Measurements from ENCODE around the gene CLPTM1.
"Not testable (repeated sequence)": the region's sequence is repeated elsewhere in the genome, so short reads cannot be mapped to it uniquely, and the experiment has no call there.

The CLPTM1 gene

GRCh38 chr19:44942067-44942571 lies 13.1 kb upstream of the CLPTM1 start, which contains the start of gene APOC4:
Gene APOC4, plus strand, starts transcription at chr19:44942237. Its CDS starts 41 bp downstream, at chr19:44942278.
- no peak for DNase-seq

DNA sequence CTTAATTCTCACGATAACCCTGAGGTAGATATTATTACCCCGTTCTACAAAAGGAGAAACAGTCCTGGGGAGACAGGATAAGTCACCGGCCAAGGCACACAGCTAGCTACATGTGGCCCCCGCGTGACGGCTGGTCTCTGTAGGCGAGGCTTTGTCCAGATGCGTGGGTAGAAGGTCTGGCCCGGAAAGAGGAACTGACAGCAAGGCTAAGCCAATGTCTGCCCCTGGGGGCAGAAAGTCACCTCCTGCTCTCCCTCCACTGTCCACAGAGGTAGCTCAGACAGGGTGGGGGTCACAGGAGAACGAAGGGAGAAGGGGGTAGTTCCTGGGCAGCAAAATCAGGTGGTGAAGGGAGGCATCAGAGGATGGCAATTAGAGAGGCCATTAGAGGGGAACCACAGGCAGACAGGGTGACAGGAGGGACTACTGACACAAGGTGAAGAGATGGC lies 11.4 kb upstream of the CLPTM1 start:
- no peak for DNase-seq

DNA sequence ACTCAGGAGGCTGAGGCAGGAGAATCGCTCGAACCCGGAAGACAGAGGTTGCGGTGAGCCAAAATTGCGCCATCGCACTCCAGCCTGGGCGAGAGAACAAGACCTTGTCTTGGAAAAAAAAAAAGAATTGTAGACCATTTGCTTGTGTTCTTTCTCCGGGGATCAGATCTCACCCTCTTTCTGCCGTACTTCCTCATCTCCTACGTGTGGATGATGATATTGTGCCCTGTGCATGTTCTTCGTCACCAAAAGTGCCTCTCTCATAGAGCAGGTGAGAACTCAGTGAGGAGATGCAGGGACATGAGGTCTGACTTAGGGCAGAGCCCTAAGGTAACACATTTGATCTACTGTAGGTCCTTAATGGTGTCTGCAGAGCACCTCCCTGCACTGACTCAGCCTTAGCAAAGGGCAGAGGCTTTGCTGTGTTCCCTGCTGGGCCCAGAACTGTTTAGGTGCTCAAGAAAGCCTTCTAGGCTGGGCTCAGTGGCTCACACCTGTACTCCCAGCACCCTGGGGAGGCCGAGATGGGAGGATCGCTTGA lies 8.1 kb upstream of the CLPTM1 start:
- DNase-seq: no peak

DNA sequence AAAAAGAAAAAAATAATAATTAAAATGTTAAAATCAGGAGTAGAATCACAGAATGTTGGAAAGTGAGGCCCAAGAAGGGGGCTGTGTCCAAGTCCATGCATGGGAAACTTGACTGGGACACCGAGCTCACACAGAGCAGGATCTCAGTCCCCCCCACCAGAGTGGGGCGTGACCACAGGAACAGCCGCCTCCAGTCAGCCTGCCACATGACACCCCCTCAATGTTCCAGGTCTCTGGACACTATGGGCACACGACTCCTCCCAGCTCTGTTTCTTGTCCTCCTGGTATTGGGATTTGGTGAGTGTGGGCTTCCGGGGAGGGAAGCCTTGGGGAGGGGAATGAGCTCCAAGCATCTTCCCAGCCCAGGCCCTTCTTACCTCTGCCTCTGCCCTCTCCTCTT lies 6.9 kb upstream of the CLPTM1 start:
- DNase-seq: no peak

DNA sequence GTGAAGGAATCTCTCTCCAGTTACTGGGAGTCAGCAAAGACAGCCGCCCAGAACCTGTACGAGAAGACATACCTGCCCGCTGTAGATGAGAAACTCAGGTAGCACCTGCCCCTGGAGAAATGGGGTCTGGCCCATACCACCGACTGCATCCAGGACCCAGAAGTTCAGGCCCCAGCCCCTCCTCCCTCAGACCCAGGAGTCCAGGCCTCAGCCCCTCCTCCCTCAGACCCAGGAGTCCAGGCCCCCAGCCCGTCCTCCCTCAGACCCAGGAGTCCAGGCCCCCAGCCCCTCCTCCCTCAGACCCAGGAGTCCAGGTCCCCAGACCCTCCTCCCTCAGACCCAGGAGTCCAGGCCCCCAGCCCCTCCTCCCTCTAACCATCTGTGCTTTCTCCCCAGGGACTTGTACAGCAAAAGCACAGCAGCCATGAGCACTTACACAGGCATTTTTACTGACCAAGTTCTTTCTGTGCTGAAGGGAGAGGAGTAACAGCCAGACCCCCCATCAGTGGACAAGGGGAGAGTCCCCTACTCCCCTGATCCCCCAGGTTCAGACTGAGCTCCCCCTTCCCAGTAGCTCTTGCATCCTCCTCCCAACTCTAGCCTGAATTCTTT lies 6.3 kb upstream of the CLPTM1 start:
- no peak for DNase-seq

GRCh38 chr19:44949550-44949949 lies 5.6 kb upstream of the CLPTM1 start:
- DNase-seq: no peak

DNA sequence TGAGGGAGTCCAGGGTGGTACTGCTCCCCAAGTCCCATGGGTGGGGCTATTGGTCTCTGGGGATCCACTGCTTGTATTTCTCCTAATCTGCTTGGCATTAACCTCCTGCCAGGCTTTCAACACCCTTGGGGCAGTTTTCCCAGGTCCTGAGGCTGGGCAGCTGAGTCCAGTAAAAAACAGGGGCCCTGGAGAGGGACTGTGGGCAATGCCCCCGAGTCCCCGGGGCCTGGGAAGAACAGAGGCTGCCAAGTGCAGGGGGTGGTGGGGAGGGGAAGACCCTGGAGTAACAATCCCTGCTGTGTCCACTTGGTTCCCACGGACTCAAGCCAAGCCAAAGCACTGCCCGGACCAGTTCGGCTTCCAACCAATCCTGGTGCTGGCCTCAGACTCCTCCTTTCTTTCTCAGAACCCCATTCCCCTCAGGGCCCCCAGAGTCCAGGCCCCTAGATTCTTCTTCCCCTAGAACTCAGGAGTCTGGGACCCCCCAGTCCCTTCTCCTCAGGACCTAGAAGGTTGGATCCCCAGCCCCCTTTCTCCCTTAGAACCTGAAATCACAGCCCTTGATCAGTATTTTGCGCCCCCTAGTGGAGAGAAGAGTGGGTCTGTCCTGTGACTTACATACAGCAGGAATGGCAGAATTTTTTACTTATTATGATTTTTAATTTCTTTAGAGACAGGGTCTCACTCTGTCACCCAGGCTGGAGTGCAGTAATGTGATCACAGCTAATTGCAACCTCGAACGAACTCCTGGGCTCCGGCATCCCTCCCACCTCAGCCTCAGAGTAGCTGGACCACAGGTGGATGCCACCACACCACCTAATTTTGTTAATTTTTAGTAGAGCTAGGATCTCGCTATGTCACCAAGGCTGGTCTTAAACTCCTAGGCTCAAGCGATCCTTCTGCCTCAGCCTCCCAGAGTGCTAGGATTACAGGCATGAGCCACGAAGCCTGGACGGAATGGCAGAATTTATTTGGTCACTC lies 3.7 kb upstream of the CLPTM1 start:
- DNase-seq: peak; percentile 41

DNA sequence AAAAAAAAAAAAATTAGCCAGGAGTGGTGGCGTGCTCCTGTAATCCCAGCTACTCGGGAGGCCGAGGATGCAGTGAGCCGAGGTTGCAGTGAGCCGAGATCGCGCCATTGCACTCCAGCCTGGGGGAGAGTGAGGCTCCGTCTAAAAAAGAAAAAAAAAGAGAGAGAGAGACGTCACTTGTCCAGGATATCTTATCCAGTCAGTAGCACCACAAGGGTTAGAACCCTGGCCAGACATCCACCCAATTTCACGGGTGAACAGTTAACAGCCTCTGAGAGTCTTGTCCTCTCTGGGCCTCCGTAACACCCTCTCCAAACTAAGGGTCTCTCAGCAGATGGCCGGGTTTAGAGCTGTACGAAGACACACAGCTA lies 917 bp upstream of the CLPTM1 start:
- DNase-seq: no peak

- no peak for DNase-seq
These were observed 592 bp downstream of the CLPTM1 start for GRCh38 chr19:44955505-44956439.

GRCh38 chr19:44957526-44957925 lies 2.3 kb downstream of the CLPTM1 start:
- no peak for DNase-seq

GRCh38 chr19:44958090-44958489 lies 2.9 kb downstream of the CLPTM1 start:
- DNase-seq: no peak

GRCh38 chr19:44959691-44960090 lies 4.5 kb downstream of the CLPTM1 start:
- no peak for DNase-seq

- DNase-seq: no peak
These were observed 5.9 kb downstream of the CLPTM1 start for GRCh38 chr19:44960906-44961728.

- no peak for DNase-seq
These were observed 6.6 kb downstream of the CLPTM1 start for GRCh38 chr19:44961821-44962220.

DNA sequence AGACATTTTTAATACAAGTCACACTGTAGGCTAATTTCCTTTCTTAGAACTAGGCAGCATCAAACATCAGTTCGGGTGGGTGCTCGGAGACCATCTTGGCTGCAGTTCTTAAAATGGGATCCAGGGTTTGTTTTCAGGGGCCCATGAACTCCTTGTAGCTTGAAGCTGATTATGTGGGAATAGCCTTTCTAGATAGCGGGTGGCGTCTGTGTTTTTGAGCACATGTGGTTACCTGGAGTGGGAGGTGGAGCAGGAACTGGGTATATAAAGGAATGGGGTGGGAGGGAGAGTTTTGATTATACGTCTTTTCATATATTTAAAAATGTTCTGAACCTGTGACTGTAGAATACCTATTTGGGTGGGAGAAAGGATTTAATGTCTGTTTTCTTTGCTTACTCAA lies 12.9 kb downstream of the CLPTM1 start:
- no peak for DNase-seq

DNA sequence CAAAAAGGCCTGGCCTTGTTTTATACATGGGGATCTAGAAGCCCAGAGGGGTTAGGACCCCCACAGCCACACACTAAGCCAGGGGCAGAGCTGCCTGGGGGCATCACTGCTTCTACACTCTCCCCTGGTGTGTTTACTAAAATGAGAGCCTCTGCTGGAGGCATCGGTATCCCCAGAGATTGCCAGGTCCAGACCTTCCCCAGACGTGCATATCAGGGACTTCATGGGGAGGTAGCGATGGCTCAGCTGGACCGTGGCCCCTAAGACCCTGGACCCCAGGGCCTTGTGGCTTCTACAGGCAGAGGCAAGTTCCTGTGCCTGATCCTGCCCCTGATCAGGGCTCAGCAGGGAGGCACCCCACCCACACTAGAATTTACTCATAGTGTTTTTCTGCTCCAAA lies 13.5 kb downstream of the CLPTM1 start:
- no peak for DNase-seq

GRCh38 chr19:44969437-44969836 lies 14.3 kb downstream of the CLPTM1 start:
- no peak for DNase-seq

DNA sequence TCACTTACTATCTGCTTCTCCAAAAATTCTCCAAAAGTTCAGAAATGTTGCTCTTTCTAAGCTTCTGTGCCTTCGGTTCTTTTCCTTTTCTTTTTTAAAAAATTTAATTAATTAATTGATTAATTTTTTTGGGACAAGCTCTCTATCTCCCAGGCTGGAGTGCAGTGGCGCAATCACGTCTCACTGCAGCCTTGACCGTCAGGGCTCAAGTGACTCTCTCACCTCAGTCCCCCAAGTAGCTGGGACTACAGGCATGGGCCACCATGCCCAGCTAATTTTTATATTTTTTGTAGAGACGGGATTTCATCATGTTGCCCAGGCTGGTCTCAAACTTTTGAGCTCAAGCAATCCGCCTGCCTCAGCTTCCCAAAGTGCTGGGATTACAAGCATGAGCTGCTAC lies 16.3 kb downstream of the CLPTM1 start:
- DNase-seq: not testable (repeated sequence)

GRCh38 chr19:44972802-44973201 lies 17.6 kb downstream of the CLPTM1 start:
- DNase-seq: no peak

- DNase-seq: no peak
These were observed 19.0 kb downstream of the CLPTM1 start for GRCh38 chr19:44973982-44974735.

- no peak for DNase-seq
These were observed 19.7 kb downstream of the CLPTM1 start for GRCh38 chr19:44974857-44975256.
